ENCODE data around the gene ZXDA. TPM values are rescaled to one million over a fixed set of nuclear protein-coding genes. Genes with fewer than 3 reads are reported as not detected.
"Not testable (repeated sequence)": the region's sequence is repeated elsewhere in the genome, so short reads cannot be mapped to it uniquely, and the experiment has no call there.

Gene ZXDA
- total RNA-seq, 4 donors from 2014 or later: 11.4 to 14.3 (median 13.0) TPM

DNA sequence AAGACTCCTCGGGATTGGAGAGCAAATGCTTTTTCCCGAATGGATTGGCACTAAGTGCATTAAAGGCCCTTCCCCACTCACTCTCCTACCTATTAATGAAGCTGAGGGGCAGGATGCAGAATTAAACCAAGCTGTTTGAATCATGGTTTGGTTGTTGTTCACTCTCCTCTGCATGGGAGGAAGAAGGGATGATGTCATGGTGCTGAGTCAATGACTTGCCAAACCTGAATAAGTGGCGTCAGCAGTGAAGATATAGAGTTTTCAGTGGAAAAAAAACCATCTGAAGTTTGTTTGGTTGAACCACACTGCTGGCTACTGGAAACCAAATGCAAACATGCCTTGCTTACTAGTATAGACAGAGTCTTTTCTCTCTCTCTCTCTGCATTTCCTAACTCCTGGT is 19.8 kb upstream of the ZXDA start:
- H3K9me3 ChIP-seq: no peaks in the 10 kb centered on the region
- TF ChIP-seq, protein P1, sequence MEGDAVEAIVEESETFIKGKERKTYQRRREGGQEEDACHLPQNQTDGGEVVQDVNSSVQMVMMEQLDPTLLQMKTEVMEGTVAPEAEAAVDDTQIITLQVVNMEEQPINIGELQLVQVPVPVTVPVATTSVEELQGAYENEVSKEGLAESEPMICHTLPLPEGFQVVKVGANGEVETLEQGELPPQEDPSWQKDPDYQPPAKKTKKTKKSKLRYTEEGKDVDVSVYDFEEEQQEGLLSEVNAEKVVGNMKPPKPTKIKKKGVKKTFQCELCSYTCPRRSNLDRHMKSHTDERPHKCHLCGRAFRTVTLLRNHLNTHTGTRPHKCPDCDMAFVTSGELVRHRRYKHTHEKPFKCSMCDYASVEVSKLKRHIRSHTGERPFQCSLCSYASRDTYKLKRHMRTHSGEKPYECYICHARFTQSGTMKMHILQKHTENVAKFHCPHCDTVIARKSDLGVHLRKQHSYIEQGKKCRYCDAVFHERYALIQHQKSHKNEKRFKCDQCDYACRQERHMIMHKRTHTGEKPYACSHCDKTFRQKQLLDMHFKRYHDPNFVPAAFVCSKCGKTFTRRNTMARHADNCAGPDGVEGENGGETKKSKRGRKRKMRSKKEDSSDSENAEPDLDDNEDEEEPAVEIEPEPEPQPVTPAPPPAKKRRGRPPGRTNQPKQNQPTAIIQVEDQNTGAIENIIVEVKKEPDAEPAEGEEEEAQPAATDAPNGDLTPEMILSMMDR (IDR thresholded peaks at IDR 0.05): no peak
- TF ChIP-seq EP300 (IDR thresholded peaks at IDR 0.05): no peak
- H3K27ac ChIP-seq: no peak overlapping the region
- no peak overlapping the region for H3K4me3 ChIP-seq
- DNase-seq (ENCODE audit: low spot score in 2 of 2): no peak
- no peaks in the 10 kb centered on the region for H3K36me3 ChIP-seq
- no peaks in the 10 kb centered on the region for H3K27me3 ChIP-seq
- WGBS, 2 donors: 46 to 53% methylated on average over 3 of the region's 3 CpGs
- H3K4me1 ChIP-seq: no peaks in the 10 kb centered on the region

DNA sequence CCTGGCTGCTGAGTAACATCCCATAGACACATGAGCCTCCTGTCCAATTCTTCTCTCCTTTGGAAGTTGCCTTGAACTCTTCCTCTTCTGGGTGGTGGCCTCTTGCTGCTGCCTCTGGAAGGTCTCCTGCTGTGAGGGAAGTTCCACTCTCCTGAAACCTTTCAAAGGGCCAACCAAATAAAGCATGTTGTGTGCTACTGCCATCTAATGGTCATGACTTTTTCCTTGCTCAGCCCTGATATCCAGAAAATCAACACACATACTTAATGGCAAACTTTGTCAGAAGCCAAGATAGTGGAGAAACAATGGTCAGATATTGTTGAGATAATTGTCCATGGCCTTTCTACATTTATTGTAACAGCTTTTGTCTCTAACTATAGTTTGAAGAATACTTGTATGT is 19.1 kb upstream of the ZXDA start:
- Histone ChIP-seq H3K27me3 (no peaks in the 10 kb centered on the region), H3K36me3 (no peaks in the 10 kb centered on the region), H3K4me1 (no peaks in the 10 kb centered on the region), H3K4me3 (no peak overlapping the region), H3K9me3 (no peaks in the 10 kb centered on the region), H3K27ac (no peak overlapping the region)
- DNase-seq (ENCODE audit: low spot score in 2 of 2): no peak
- TF ChIP-seq, protein P1 (IDR thresholded peaks at IDR 0.05): peak; percentile 19 to 41 (median 35)
- TF ChIP-seq POLR2A (IDR thresholded peaks at IDR 0.05) (no peak), EP300 (IDR thresholded peaks at IDR 0.05) (no peak)

DNA sequence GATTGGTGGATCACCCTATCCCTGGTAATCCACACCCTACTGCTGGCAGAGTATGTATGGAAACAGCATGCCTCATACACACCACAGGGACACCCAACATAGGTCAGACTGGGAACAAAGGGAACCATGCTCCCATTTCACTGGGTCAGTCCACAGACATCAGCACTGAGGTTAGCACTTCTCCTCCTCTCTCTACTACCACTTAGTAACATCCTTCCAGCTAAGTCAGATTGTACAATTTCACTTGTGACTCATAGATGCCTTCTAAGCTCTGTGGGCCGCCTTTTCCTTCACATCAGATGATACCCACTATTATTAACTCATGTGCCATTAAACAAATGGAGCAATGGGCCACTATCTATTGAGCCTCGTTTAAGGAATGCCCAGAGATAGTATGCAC is 15.5 kb upstream of the ZXDA start:
- Histone ChIP-seq H3K27ac (no peak overlapping the region), H3K9me3 (no peaks in the 10 kb centered on the region), H3K27me3 (no peaks in the 10 kb centered on the region), H3K36me3 (no peaks in the 10 kb centered on the region), H3K4me1 (no peaks in the 10 kb centered on the region), H3K4me3 (no peak overlapping the region)
- no peak for TF ChIP-seq EP300 (IDR thresholded peaks at IDR 0.05)
- no peak for TF ChIP-seq POLR2A (IDR thresholded peaks at IDR 0.05)
- TF ChIP-seq, protein P1 (IDR thresholded peaks at IDR 0.05): no peak
- 62 to 82% methylated on average over 2 of the region's 2 CpGs for WGBS, 2 donors
- no peak for DNase-seq (ENCODE audit: low spot score in 2 of 2)

DNA sequence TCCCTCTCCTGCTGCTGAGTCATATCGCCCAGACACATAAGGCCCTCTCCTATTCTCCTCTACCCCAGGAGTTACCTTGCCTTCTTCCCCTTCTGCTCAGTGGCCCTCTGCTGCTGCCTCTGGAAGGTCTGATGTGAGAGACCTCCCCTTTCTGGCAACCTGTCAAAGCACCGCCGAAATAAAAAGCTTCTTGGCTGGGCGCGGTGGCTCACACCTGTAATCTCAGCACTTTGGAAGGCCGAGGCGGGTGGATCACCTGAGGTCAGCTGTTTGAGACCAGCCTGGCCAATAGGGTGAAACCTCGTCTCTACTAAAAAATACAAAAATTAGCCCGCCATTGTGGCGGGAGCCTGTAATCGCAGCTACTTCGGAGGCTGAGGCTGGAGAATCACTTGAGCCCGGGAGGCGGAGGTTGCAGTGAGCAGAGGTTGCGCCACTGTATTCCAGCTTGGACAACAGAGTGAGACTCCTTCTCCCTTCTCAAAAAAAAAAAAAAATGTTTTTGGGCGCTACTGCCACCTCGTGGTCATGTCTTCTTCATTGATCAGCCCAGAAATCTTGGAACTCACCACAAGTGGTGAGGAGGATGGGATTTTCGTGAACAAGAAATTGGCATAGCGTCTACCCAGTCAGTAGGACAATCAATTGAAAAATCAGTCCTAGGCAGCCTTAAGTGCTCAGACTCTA is 8.6 kb upstream of the ZXDA start:
- Histone ChIP-seq H3K27me3 (no peaks in the 10 kb centered on the region), H3K27ac (no peak overlapping the region), H3K36me3 (no peaks in the 10 kb centered on the region), H3K4me1 (no peaks in the 10 kb centered on the region), H3K4me3 (no peak overlapping the region), H3K9me3 (no peaks in the 10 kb centered on the region)
- TF ChIP-seq, protein P1 (IDR thresholded peaks at IDR 0.05): peak; percentile 28 to 37 (median 31)
- no peak for TF ChIP-seq EP300 (IDR thresholded peaks at IDR 0.05)
- 31 to 46% methylated on average over 12 to 18 of the region's 19 CpGs for WGBS, 2 donors
- DNase-seq (ENCODE audit: low spot score in 2 of 2): peak in 1 of 2 donors; percentile 24

DNA sequence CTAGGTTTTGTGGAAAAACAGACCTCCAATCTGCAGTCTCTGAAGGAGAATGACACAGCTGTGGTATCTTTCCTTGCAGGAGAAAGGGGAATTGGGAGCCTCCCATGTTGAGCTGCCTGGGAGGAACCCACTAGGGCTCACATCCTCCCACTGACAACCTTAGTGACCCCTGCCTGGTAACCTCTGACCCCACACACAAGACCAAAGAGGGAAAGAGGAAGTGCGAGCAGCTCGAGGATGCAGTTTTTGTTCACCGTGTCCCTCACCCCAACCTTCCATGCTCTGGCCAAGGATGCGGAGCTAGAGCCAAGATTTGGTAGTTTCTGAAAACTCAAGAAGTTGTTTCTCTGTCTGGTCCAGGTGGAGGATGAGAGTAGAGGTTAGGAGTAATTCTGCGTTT is 5.4 kb upstream of the ZXDA start:
- WGBS, 2 donors: 55 to 68% methylated on average over 5 of the region's 5 CpGs
- no peaks in the 10 kb centered on the region for H3K4me1 ChIP-seq
- TF ChIP-seq, protein P1 (IDR thresholded peaks at IDR 0.05): no peak
- TF ChIP-seq POLR2A (IDR thresholded peaks at IDR 0.05) (no peak), EP300 (IDR thresholded peaks at IDR 0.05) (no peak)
- H3K9me3 ChIP-seq: no peaks in the 10 kb centered on the region
- H3K27me3 ChIP-seq: no peaks in the 10 kb centered on the region
- no peaks in the 10 kb centered on the region for H3K36me3 ChIP-seq
- H3K4me3 ChIP-seq: no peak overlapping the region
- H3K27ac ChIP-seq: no peak overlapping the region
- DNase-seq (ENCODE audit: low spot score in 2 of 2): no peak

DNA sequence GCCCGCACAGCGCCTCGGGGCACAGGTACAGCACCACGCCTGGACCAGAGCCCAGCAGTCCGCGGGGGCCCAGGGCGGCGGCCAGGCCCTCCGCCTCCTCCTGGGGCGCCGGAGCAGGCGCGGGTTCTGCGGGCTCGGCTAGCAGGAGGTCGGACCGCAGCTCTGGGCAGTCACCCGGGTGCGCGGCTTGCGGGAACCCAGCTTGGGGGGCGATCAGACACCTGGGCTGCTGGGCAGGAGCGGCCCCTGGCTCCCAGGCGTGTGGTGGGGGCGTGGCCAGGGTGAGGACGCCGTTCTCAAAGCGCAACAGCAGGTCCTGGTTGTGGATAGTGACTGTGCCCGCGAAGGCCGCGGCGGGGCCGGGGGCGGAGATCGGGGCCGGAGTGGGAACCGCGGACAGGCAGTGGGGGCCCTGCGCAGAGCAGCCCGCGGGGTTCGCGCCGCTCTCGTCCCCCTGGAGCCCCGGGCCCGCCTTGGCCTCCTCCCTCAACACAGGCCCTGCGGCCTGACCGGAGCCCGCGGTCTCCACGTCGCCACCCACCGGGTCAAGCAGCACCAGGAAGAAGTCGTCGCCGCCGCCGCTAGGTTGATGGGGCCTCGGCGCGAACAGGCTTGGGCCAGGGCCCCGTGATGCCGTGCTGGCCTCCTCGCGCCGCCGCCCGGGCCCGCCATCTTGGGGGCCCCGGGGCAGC is 517 bp downstream of the ZXDA start:
- not testable (repeated sequence) for H3K9me3 ChIP-seq; DNase-seq (ENCODE audit: low spot score in 2 of 2); H3K36me3 ChIP-seq; H3K27me3 ChIP-seq
- 48% methylated on average over 20 of the region's 72 CpGs; no CpG with 5 or more reads in 1 of the 2 donors for WGBS, 2 donors
- peaks cover 0 to 23% (median 0%) of the 10 kb centered on the region in 4 donors for H3K4me1 ChIP-seq
- peak overlapping the region; percentile 85 to 96 (median 92) for H3K27ac ChIP-seq
- H3K4me3 ChIP-seq: peak overlapping the region; percentile 46 to 58 (median 51)

DNA sequence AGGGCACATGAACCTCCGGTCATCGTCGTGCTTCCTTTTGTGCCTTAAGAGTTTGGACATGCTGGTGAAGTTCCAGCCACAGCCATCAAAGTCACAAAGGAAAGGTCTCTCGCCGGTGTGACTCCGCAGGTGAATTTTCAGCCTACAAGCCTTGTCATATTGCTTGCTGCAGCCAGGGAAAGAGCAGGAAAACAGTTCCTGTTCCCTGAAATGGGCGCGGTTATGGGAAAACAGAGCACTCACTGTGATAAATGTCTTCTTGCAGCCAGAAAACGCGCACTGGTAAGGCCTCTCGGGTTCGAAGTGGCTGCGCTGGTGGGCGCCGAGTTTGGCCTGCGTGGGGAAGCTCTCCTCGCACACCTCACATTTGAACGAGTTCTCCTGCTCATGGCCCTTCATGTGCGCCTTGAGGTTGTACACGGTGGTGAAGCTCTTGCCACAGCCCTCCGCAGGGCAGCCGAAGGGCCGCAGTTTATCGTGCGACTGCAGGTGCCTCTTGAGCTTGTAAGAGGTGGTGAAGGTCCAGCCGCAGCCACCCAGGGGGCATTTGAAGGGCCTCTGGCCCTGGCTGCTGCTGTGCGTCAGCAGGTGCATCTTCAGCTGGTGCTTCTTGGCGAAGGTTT is 1.2 kb downstream of the ZXDA start:
- Histone ChIP-seq H3K27ac (peak overlapping the region; percentile 85 to 96 (median 92)), H3K4me1 (peaks cover 0 to 23% (median 0%) of the 10 kb centered on the region in 4 donors), H3K4me3 (peak overlapping the region; percentile 46 to 58 (median 51))
- H3K9me3 ChIP-seq; DNase-seq (ENCODE audit: low spot score in 2 of 2); H3K36me3 ChIP-seq; H3K27me3 ChIP-seq: not testable (repeated sequence)
- WGBS, 2 donors: 79% methylated on average over 22 of the region's 28 CpGs; no CpG with 5 or more reads in 1 of the 2 donors

All from tibial nerve (tissue), 4 donors.